ENCODE results near the gene RRP7A.
"Not testable (repeated sequence)": the region's sequence is repeated elsewhere in the genome, so short reads cannot be mapped to it uniquely, and the experiment has no call there.

The RRP7A gene, protein sequence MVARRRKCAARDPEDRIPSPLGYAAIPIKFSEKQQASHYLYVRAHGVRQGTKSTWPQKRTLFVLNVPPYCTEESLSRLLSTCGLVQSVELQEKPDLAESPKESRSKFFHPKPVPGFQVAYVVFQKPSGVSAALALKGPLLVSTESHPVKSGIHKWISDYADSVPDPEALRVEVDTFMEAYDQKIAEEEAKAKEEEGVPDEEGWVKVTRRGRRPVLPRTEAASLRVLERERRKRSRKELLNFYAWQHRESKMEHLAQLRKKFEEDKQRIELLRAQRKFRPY

DNA sequence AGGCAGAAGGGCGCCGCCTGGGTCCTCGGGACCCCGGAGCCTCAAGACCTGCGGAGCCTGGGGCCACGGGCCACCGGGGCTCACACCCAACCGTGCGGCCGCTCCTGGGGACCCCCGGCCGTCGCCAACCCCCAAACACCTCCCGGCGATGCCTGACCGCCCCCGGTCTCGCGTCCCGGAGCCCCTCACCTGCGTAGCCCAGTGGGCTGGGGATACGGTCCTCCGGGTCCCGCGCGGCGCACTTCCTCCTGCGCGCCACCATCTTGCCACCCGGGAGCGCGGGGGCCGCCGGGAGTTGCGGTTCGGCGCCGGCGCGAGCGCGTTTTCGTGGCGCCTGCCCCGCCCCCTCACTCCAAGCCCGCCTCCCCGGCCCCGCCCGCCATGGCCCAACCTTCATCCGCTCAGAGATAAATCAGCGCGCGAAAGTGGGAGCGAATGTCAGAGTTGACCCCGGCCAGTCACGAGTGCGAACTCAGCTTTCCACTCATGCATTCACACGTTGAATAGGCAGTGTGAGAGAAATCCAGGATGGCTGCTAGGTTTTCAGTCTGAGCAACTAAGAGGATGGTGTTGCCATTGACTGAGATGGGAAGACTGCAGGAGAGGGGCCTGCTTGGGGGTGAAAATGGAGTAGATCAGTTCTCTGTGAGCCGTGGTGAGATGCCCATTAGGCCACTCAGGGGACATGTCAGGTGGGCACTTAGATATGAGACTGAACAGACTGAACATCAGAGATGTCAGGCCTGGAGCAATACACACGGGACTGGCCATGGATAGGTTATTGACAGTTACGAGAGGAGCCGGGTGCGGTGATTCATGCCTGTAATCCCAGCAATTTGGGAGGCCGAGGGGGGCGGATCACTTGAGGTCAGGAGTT lies at the start of gene RRP7A:
Gene RRP7A, minus strand, starts transcription at position 272 of the 877 bp plus-strand sequence. Its CDS starts 10 bp downstream, at position 262.
- Histone ChIP-seq H3K36me3 (ENCODE audit: control insufficient read depth, insufficient read depth, low read length) (peaks cover 18% of the 10 kb centered on the region), H3K4me1 (ENCODE audit: control insufficient read depth, insufficient read depth, low read length) (no peaks in the 10 kb centered on the region), H3K27me3 (ENCODE audit: control insufficient read depth, insufficient read depth, low read length) (peaks cover 2% of the 10 kb centered on the region), H3K9me3 (ENCODE audit: control insufficient read depth, insufficient read depth, low read length) (no peaks in the 10 kb centered on the region), H3K9ac (ENCODE audit: low read depth, low read length) (peak within 1 kb of the TSS; percentile 90), H3K4me3 (ENCODE audit: low read depth, low read length) (peak within 1 kb of the TSS; percentile 83)

DNA sequence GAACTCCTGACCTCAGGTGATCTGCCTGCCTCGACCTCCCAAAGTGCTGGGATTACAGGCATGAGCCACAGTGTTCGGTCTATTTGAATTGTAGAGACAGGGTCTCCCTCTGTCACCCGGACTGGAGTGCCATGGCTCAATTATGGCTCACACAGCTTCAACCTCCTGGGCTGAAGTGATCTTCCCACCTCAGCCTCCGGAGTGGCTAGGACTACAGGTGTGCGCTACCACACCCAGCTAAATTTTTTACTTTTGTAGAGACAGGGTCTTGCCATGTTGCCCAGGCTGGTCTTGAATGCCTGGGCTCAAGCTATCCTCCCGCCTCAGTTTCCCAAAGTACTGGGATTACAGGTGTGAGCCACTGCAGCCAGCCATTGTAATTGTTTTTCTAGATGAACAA lies 48.4 kb upstream of the RRP7A start:
- H3K4me1 ChIP-seq (ENCODE audit: control insufficient read depth, insufficient read depth, low read length): not testable (repeated sequence)

DNA sequence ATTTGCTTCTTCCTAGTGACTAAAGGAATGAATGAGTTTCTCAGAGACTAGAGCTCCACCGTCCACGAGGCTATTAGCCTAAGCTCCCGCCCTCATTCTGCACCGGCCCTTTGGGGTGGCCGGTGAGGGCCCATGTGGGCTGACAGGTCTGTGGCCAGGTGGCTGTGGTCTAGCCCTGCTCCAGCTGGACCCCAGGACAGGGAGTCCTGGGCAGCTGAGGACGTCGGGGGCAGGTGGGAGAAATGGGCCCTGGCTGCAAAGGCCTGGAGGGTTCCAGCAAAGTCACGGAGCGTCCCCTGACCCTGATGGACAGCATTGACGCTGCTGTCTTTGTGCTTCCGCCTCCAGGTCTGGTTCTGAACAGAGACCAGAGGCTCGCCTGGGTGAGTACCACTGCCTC lies 46.4 kb upstream of the RRP7A start:
- Histone ChIP-seq H3K36me3 (ENCODE audit: control insufficient read depth, insufficient read depth, low read length) (peaks cover 2% of the 10 kb centered on the region), H3K4me1 (ENCODE audit: control insufficient read depth, insufficient read depth, low read length) (no peaks in the 10 kb centered on the region), H3K4me3 (ENCODE audit: low read depth, low read length) (no peak overlapping the region), H3K9ac (ENCODE audit: low read depth, low read length) (no peak overlapping the region), H3K27me3 (ENCODE audit: control insufficient read depth, insufficient read depth, low read length) (no peaks in the 10 kb centered on the region), H3K9me3 (ENCODE audit: control insufficient read depth, insufficient read depth, low read length) (no peaks in the 10 kb centered on the region)

More for the DNA sequence above, 48.4 kb upstream of the RRP7A start:
- H3K9ac ChIP-seq (ENCODE audit: low read depth, low read length); H3K27me3 ChIP-seq (ENCODE audit: control insufficient read depth, insufficient read depth, low read length); H3K9me3 ChIP-seq (ENCODE audit: control insufficient read depth, insufficient read depth, low read length); H3K4me3 ChIP-seq (ENCODE audit: low read depth, low read length); H3K36me3 ChIP-seq (ENCODE audit: control insufficient read depth, insufficient read depth, low read length): not testable (repeated sequence)

DNA sequence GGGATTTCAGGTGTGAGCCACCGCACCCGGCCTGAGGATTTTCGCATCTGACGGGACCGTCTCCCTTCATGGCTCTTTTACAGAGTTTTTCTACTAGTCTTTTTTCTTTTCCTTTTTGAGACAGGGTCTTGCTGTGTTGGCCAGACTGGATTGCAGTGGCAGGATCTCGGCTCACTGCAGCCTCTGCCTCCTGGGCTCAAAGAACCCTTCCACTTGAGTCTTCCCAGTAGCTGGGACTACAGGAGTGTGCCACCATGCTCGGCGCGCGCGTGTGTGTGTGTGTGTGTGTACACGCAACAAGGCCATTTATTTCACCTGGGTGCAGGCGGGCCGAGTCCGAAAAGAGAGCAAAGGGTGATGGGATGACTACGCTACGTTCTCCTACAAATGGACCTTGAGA lies 45.1 kb upstream of the RRP7A start:
- Histone ChIP-seq H3K4me3 (ENCODE audit: low read depth, low read length) (no peak overlapping the region), H3K9me3 (ENCODE audit: control insufficient read depth, insufficient read depth, low read length) (no peaks in the 10 kb centered on the region)

DNA sequence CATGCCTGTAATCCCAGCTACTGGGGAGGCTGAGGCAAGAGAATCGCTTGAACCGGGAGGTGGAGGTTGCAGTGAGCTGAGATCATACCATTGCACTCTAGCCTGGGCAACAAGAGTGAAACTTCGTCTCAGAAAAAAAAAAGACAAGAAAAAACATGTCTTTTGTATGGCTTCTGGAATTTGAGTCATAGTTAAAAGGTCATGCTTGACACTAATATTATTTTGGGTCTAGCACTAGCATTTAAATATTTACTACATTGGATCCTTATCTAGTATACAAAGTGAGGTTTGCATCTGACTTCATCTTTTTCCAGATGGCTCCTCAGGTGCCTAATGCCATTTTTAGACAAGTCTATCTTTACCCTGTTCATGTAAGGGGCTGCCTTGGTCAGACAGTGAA lies 44.3 kb upstream of the RRP7A start:
- not testable (repeated sequence) for H3K4me1 ChIP-seq (ENCODE audit: control insufficient read depth, insufficient read depth, low read length); H3K9me3 ChIP-seq (ENCODE audit: control insufficient read depth, insufficient read depth, low read length); H3K36me3 ChIP-seq (ENCODE audit: control insufficient read depth, insufficient read depth, low read length); H3K9ac ChIP-seq (ENCODE audit: low read depth, low read length); H3K4me3 ChIP-seq (ENCODE audit: low read depth, low read length); H3K27me3 ChIP-seq (ENCODE audit: control insufficient read depth, insufficient read depth, low read length)

More for the DNA sequence above, 45.1 kb upstream of the RRP7A start:
- Histone ChIP-seq H3K27me3 (ENCODE audit: control insufficient read depth, insufficient read depth, low read length) (no peaks in the 10 kb centered on the region), H3K4me1 (ENCODE audit: control insufficient read depth, insufficient read depth, low read length) (no peaks in the 10 kb centered on the region), H3K9ac (ENCODE audit: low read depth, low read length) (no peak overlapping the region), H3K36me3 (ENCODE audit: control insufficient read depth, insufficient read depth, low read length) (peaks cover 2% of the 10 kb centered on the region)

DNA sequence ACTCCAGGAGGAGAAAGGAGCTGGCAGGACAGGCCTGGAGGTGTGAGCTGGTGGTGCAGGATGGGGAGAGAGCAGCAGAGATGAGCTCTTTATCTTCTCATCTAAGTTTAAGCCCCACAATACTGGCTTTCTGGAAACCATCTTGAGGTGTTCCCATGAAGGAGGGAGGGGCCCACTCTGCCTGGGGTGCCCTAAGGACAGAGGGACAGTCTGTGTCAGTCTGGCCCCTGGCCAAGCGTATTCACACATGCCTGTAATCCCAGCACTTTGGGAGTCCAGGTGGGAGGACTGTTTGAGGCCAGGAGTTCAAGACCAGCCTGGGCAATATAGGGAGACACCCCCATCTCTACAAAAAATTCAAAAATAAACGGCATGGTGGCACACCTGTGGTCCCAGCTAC lies 43.1 kb upstream of the RRP7A start:
- H3K4me3 ChIP-seq (ENCODE audit: low read depth, low read length): no peak overlapping the region
- no peaks in the 10 kb centered on the region for H3K9me3 ChIP-seq (ENCODE audit: control insufficient read depth, insufficient read depth, low read length)
- no peaks in the 10 kb centered on the region for H3K27me3 ChIP-seq (ENCODE audit: control insufficient read depth, insufficient read depth, low read length)
- peaks cover 2% of the 10 kb centered on the region for H3K36me3 ChIP-seq (ENCODE audit: control insufficient read depth, insufficient read depth, low read length)
- H3K9ac ChIP-seq (ENCODE audit: low read depth, low read length): no peak overlapping the region
- no peaks in the 10 kb centered on the region for H3K4me1 ChIP-seq (ENCODE audit: control insufficient read depth, insufficient read depth, low read length)

DNA sequence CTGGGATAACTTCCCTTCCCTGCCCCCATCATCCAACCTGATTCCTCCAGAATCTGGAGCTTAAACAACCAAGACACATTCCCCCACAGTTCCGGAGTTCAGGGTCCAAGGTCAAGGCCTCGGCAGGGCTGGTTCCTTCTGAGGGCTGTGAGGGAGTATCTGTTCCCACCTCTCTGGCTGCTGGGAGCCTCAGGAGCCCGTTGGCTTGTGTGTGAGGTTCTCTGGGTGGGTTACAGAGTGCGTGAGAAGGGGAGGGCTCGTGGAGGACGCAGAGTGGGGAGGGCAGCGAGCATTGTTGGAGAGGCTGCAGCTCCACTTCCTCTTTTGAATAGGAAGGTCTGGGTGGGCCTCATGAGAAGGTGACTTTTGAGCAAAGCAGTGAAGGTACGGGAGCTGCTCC lies 42.7 kb upstream of the RRP7A start:
- no peak overlapping the region for H3K9ac ChIP-seq (ENCODE audit: low read depth, low read length)

DNA sequence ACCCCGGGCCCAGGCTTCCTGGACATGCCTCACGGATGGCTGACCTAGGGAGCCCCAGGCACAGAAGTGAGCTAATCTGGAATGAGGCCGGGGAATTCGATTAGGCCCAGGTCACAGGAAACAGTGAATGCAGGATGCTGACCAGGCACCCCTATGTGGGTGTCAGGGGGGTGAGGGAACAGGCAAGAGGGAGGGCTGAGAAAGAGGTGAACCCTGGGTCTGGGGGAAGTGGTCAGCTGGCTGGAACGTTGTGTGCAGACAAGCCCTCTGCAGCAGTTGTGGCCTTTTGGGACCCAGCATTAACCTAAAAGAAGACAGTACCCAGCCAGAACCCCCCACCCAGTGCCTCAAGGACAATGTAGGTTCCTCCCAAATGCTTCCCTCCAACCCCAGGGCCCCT lies 42.3 kb upstream of the RRP7A start:
- Histone ChIP-seq H3K4me1 (ENCODE audit: control insufficient read depth, insufficient read depth, low read length) (no peaks in the 10 kb centered on the region), H3K36me3 (ENCODE audit: control insufficient read depth, insufficient read depth, low read length) (peaks cover 2% of the 10 kb centered on the region), H3K9ac (ENCODE audit: low read depth, low read length) (no peak overlapping the region), H3K4me3 (ENCODE audit: low read depth, low read length) (no peak overlapping the region), H3K27me3 (ENCODE audit: control insufficient read depth, insufficient read depth, low read length) (no peaks in the 10 kb centered on the region), H3K9me3 (ENCODE audit: control insufficient read depth, insufficient read depth, low read length) (no peaks in the 10 kb centered on the region)

More for the DNA sequence above, 42.7 kb upstream of the RRP7A start:
- H3K36me3 ChIP-seq (ENCODE audit: control insufficient read depth, insufficient read depth, low read length): peaks cover 2% of the 10 kb centered on the region
- no peak overlapping the region for H3K4me3 ChIP-seq (ENCODE audit: low read depth, low read length)
- H3K4me1 ChIP-seq (ENCODE audit: control insufficient read depth, insufficient read depth, low read length): no peaks in the 10 kb centered on the region
- H3K9me3 ChIP-seq (ENCODE audit: control insufficient read depth, insufficient read depth, low read length): no peaks in the 10 kb centered on the region
- H3K27me3 ChIP-seq (ENCODE audit: control insufficient read depth, insufficient read depth, low read length): no peaks in the 10 kb centered on the region

DNA sequence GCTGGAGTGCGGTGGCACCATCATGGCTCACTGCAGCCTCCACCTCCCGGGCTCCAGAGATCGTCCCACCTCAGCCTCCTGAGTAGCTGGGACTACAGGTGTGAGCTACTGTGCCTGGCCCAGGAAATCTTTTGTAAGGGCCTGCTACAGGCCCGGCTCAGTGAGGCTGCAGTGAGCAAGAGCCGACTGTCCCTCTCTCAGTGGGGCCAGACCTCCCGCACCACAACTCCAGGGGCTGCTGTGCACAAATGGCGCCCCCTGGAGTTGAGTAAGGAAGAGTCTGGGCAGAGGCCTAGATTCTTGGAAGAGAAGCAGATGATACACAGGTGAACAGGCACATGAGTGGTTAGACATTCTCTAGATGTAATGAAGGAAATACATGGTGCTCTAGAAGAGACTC lies 41.2 kb upstream of the RRP7A start:
- no peak overlapping the region for H3K4me3 ChIP-seq (ENCODE audit: low read depth, low read length)
- no peaks in the 10 kb centered on the region for H3K4me1 ChIP-seq (ENCODE audit: control insufficient read depth, insufficient read depth, low read length)
- H3K36me3 ChIP-seq (ENCODE audit: control insufficient read depth, insufficient read depth, low read length): peaks cover 2% of the 10 kb centered on the region
- H3K27me3 ChIP-seq (ENCODE audit: control insufficient read depth, insufficient read depth, low read length): no peaks in the 10 kb centered on the region
- H3K9me3 ChIP-seq (ENCODE audit: control insufficient read depth, insufficient read depth, low read length): no peaks in the 10 kb centered on the region
- no peak overlapping the region for H3K9ac ChIP-seq (ENCODE audit: low read depth, low read length)

DNA sequence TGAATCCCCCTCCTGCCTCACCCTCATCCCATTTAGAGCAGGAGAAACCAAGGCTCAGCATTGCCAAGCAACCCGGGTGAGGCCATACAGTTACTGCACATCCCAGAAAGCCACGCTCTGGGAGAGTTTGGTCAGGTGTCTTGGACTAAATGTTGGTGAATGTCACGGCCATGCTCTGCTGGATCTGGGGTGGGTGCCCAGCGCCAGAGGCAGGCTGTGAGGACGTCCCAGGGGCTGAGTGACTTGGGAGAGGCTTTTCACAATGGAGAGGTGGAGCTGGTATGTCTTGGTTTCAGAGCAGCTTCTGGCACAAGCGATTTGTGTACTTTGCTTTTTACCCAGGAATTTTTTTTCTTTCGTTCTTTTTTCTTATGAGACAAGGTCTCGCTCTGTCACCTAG lies 40.8 kb upstream of the RRP7A start:
- no peaks in the 10 kb centered on the region for H3K36me3 ChIP-seq (ENCODE audit: control insufficient read depth, insufficient read depth, low read length)
- no peak overlapping the region for H3K4me3 ChIP-seq (ENCODE audit: low read depth, low read length)
- no peaks in the 10 kb centered on the region for H3K9me3 ChIP-seq (ENCODE audit: control insufficient read depth, insufficient read depth, low read length)
- no peak overlapping the region for H3K9ac ChIP-seq (ENCODE audit: low read depth, low read length)
- H3K4me1 ChIP-seq (ENCODE audit: control insufficient read depth, insufficient read depth, low read length): no peaks in the 10 kb centered on the region
- no peaks in the 10 kb centered on the region for H3K27me3 ChIP-seq (ENCODE audit: control insufficient read depth, insufficient read depth, low read length)

DNA sequence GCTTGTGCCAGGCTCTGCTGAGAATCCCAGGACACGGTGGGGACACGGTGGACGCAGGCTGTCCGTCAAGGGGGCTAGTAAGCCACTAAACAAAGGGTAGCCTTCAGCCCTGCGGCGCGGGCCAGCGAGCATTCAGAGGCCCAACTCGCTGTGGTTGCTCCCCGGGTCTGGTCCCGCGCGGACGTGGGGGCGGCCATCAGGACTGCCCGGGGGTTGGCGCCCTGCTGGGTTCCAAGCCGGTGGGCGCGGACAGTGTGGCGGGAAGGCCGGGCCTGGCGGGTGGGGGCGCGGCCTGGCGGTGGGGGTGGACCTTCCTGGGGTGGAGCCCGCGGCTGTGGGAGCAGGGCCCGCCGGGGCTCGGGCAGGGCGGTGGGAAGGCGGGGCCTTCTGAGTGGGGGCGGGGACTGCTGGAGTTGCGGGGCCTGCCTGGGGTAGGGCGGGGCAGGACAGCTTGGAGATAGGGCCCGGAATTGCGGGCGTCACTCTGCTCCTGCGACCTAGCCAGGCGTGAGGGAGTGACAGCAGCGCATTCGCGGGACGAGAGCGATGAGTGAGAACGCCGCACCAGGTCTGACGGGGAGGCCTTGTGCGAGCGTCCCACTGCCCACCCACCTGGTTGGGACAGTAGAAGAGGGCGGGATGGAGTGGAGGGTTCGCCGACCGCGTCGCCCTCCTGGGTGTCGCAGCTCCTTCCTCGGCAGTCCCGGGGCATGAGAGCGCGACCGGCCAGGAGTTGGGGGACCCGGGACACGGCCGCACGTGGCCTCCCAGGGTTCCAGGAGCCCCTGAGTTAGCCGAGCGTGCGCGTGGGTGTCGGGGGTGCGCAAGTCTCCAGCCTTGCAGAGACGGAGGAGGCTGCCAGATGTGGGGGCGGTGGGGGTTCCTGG lies 34.1 kb upstream of the RRP7A start, which contains the start of gene SERHL2:
Gene SERHL2, plus strand, starts transcription at position 482 of the 887 bp plus-strand sequence. Its CDS starts 65 bp downstream, at position 547.
- no peaks in the 10 kb centered on the region for H3K9me3 ChIP-seq (ENCODE audit: control insufficient read depth, insufficient read depth, low read length)
- peak within 1 kb of the TSS; percentile 85 for H3K4me3 ChIP-seq (ENCODE audit: low read depth, low read length)
- H3K27me3 ChIP-seq (ENCODE audit: control insufficient read depth, insufficient read depth, low read length): no peaks in the 10 kb centered on the region
- H3K36me3 ChIP-seq (ENCODE audit: control insufficient read depth, insufficient read depth, low read length): peaks cover 2% of the 10 kb centered on the region
- peaks cover 7% of the 10 kb centered on the region for H3K4me1 ChIP-seq (ENCODE audit: control insufficient read depth, insufficient read depth, low read length)
- H3K9ac ChIP-seq (ENCODE audit: low read depth, low read length): peak within 1 kb of the TSS; percentile 37
